ENCODE results near the gene RSL1D1.

DNA sequence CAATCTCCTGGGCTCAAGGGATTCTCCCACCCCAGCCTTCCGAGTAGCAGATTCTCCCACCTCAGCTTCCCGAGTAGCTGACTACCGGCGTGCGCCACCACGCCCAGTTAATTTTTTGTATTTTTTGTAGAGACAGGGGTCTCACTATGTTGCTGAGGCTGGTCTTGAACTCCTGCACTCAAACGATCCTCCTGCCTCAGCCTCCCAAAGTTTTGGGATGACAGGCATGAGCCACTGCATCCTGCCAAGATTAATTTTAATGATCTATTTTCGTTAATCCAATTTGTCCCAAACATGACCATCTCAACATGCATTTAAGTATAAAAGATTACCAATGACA lies 55.5 kb downstream of the RSL1D1 start:
- TF ChIP-seq POLR2A (IDR thresholded peaks at IDR 0.05; ENCODE audit: low read length) = no peak
- TF ChIP-seq GATA1 (IDR thresholded peaks at IDR 0.05; ENCODE audit: low read depth, low read length) = no peak
